ENCODE results near the gene CLIP4.

The CLIP4 gene

GRCh38 chr2:29139152-29139551 is 23.9 kb downstream of the CLIP4 start:
- DNase-seq (ENCODE audit: low read depth in 2 of 2), result no peak

- DNase-seq (ENCODE audit: low read depth in 2 of 2), result no peak
Measured at GRCh38 chr2:29139731-29140130, 24.5 kb downstream of the CLIP4 start.

DNA sequence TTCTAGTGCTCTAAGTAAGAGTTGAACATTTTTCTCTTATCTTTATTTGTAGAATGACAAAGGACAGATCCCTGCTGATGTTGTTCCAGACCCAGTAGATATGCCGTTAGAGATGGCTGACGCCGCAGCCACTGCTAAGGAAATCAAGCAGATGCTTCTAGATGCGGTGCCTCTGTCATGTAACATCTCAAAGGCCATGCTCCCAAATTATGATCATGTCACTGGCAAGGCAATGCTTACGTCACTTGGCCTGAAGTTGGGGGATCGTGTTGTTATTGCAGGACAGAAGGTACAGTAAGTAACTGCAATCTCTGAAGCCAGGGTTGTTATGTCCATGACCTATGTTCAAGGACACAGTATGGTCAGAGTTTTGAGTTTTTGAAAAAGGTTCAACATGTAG is 28.4 kb downstream of the CLIP4 start:
- no peak for DNase-seq (ENCODE audit: low read depth in 2 of 2)

DNA sequence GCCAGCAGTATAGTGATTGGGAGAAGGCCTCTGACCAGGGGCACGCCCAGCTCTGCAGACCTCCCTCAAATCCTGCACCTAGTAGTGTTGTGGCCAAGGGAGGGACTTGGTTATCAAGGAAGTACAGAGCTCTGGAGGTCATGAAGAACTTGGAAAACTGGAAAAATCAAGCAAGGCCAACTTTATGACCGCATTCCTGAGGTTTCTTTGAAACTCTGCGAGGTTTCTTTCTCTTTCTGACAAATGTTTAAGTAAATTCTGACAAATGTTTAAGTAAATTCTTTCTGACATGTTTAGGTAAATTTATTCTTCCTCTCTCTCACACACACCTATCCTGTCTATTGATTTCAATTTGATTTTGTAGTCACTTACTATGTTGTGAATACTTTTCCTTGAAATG is 31.0 kb downstream of the CLIP4 start:
- DNase-seq (ENCODE audit: low read depth in 2 of 2), result no peak

GRCh38 chr2:29147963-29148362 is 32.7 kb downstream of the CLIP4 start:
- DNase-seq (ENCODE audit: low read depth in 2 of 2), result no peak

DNA sequence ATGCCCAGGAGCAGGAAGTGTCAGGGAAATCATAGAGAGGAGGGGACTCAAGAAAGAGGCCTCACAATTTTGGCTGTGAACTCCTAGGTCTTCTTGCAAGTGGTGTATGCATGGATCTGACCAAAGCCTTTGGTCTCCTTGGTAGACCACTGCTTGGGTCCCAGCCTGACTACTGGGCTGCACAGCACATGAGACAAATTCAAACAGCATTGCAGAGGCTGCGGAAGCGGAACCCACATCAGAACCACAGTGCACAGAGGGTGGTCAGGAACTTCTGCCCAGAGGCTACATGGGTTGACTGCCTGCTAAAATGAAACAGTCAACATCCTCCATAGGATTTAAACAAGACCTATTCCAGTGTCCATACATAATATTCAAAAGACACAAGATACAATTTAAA is 39.4 kb downstream of the CLIP4 start:
- DNase-seq (ENCODE audit: low read depth in 2 of 2), result no peak

- DNase-seq (ENCODE audit: low read depth in 2 of 2), result no peak
Measured at GRCh38 chr2:29155578-29155977, 40.4 kb downstream of the CLIP4 start.

DNA sequence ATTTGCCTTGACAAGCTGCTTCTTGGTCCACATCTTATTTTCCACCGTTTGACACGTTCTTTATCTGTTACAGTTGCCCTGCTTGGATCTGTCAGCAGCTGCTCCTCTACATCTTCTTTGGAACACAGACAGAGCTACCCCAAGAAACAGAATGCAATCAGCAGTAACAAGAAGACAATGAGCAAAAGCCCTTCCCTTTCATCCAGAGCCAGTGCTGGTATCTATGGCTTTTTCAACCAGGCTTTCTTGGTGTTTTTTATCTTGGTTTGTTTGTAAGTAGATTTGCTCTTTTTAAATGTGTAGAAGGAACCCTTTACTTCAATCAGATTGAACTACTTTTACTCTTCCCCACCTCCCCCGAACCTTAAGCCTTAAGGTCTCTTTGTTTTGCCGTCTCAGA is 41.9 kb downstream of the CLIP4 start:
- no peak for DNase-seq (ENCODE audit: low read depth in 2 of 2)

GRCh38 chr2:29159125-29159524 is 43.9 kb downstream of the CLIP4 start:
- DNase-seq (ENCODE audit: low read depth in 2 of 2), result no peak

DNA sequence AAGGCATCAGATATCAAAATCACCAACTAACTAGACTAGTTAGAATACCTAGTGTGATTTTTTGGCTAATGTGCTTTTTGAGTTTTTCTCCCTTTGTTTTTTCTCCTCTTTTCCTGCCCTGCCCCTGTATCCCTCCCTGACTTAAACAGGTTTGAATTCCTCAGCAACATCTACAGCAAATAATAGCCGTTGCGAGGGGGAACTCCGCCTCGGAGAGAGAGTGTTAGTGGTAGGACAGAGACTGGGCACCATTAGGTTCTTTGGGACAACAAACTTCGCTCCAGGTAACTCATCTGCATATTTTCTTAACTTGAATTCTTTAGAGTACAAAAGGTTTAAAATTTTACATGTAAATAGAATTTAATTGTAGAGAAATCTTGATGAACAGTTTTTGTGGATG is 45.0 kb downstream of the CLIP4 start:
- DNase-seq (ENCODE audit: low read depth in 2 of 2), result no peak

DNA sequence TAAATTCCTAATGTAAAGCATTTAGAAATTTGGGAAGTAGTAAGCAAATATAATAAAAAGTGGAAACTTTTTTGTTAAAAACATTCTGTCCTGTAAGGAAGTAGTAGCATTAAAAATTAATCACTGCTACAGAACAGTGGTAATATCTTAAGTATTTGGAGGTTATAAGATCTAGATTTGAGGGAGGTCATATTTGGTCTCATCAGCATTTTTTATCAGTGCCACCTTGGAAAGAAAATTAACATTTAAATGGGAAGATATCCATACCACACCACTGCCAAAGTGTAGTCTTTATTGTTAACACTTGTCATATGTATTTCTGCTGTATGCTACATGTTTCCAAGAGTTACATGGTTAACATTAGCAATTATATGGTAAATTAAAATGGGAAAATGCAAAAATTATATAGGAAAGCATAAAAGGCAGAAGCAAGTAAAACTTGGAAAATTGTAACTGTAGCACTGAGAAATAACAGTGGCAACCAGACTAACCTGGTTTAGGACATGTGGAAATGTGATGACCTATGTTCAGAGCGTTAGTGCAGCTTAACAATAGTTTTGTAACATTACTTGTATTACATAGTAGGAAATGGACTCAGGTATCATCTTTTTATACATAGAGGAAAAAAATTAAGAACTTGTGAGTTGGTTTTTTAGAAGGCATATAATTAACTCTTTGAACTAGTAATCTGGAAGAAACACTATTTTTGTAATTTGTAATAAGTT is 47.2 kb downstream of the CLIP4 start:
- no peak for DNase-seq (ENCODE audit: low read depth in 2 of 2)

GRCh38 chr2:29164091-29164846 is 49.1 kb downstream of the CLIP4 start:
- DNase-seq (ENCODE audit: low read depth in 2 of 2), result no peak

DNA sequence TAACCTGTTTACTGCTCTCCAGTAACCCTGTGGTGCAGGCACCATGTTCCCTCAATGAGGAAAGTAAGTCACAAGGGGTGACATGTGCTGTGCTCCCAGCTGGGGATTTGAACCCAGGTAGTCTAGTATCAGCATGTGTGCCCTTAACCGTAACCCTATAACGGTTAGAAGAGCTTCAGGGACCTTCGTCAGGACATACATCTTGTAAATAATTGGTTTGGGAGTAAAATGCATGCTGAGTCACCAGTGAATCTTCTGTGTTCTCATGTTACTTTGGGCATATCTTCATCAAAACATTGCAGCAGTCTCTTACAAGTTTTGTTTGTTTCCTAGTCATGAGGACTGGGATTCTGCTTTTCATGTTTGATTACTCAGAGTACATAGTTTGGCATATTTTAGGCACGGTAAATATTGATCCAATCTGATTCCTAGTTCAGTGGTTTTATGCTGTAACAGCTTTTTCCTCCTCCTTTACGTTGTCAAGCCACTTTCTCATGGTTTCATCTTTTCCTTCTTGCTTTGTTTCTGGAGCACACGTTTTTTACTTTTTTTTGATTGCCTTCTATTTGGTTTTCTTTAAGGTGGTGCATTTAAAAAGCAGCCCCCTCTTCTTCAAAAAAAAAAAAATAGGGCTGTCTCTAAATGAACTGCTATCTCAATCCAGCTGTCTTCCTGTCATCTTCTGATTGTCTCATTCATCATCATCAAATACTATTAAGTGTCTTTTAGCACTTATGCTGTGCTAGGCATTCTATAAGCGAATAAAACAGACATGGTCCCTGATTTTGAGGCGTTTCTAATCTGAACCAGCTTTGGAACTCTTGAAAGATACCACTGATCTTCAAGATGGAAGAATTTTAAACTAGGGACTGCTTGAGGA is 50.4 kb downstream of the CLIP4 start:
- no peak for DNase-seq (ENCODE audit: low read depth in 2 of 2)

- no peak for DNase-seq (ENCODE audit: low read depth in 2 of 2)
Measured at GRCh38 chr2:29166242-29167039, 51.2 kb downstream of the CLIP4 start.

- no peak for DNase-seq (ENCODE audit: low read depth in 2 of 2)
Measured at GRCh38 chr2:29174937-29175336, 59.7 kb downstream of the CLIP4 start.

DNA sequence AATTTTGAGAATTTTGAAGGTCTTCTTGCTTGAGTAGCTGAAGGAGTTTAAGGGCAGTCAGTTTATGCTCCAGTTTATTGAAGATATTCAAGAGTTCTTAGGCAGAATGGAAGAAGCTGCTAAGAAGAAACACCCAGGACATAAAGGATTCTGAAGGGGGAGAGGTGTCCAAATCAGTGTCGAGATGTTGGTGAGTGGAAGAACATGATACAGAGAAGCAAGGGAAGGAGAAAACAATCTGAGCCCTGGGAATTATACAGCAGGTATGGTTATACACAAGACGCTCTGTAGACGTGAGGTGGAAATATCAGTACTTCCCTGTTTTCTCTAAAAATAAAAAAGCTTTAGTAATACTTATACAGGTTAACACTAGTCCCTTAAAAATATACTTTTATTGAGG is 60.1 kb downstream of the CLIP4 start:
- DNase-seq (ENCODE audit: low read depth in 2 of 2), result no peak

DNA sequence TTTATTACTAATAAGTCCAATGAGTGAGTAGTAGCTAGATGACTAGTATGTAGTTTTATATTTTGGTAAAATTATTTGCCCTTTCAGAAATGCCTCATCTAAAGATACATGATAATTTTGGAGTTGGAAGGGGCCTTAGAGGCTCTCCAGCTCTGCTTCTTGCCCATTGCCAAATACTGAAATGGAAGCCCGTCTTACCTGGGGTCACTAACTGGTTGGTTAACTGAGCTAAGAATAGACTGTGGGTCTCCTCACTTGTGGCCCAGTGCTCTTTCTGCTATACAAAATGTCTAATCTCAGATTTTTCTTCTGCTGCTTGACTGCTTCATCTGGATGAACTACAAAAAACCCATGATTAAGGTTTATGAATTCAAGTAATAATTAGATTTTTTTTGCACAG is 67.1 kb downstream of the CLIP4 start:
- DNase-seq (ENCODE audit: low read depth in 2 of 2), result no peak

- no peak for DNase-seq (ENCODE audit: low read depth in 2 of 2)
Measured at GRCh38 chr2:29182920-29183319, 67.7 kb downstream of the CLIP4 start.

- DNase-seq (ENCODE audit: low read depth in 2 of 2), result no peak
Measured at GRCh38 chr2:29184531-29184930, 69.3 kb downstream of the CLIP4 start.

DNA sequence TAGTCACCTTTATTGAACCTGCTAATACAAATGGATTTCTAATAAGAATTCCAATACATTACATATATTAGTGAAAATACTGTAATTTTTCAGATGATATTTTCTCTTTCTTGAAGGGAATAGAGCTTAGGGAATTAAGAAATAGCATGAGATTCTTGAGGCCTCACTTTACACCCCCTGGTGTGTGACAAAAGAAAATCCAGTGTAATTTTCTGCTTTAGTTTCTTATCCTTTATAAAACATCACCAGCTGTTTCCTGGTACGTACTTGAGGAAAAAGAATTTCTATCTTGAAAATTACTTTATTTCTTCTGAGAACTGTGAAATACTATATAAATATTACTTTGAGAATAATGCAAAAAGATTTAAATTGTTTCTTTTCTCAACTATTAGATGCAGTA is 71.6 kb downstream of the CLIP4 start:
- DNase-seq (ENCODE audit: low read depth in 2 of 2), result no peak

- no peak for DNase-seq (ENCODE audit: low read depth in 2 of 2)
Measured at GRCh38 chr2:29187926-29188325, 72.7 kb downstream of the CLIP4 start.

DNA sequence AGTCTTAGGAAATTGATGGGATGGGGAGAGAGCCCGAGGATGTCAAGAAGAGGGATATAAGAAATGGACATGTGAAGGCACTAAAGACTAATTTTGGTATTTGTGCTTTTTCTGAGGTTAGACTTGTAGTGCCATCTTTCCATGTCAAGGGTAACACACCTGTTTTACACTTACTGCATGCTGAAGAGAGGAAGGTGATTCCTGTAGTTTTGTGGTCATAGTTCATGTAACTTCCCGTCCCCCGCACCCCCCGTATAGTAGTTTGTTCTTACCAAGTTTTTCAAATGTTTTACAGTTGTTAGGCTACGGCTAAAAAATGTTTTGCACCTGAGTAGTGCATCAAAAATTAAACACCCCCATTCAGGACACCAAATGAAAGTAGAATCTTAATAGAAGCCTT is 73.8 kb downstream of the CLIP4 start:
- DNase-seq (ENCODE audit: low read depth in 2 of 2), result no peak

Measured in stimulated activated CD8-positive, alpha-beta memory T cell treated with anti-CD3 and anti-CD28 coated beads, Interleukin-15, amount 100 ng/mL, for 4 hours (primary cell).